Measurements from ENCODE around the gene IQUB.

Gene IQUB

GRCh38 chr7:123570390-123571182, 36.2 kb upstream of the IQUB start:
- H3K9ac ChIP-seq (ENCODE audit: low read depth, low read length, poor library complexity, severe bottlenecking), result no peak overlapping the region
- H3K36me3 ChIP-seq (ENCODE audit: insufficient read depth, low read length), result no peaks in the 10 kb centered on the region
- H3K9me2 ChIP-seq (replicated peaks; ENCODE audit: low read depth, low read length), result no peaks in the 10 kb centered on the region
- no peak overlapping the region for H3K4me3 ChIP-seq (ENCODE audit: low read length, poor library complexity, severe bottlenecking)
- H3K27me3 ChIP-seq (ENCODE audit: insufficient read depth, low read length, poor library complexity, severe bottlenecking), result no peaks in the 10 kb centered on the region
- TF ChIP-seq CTCF (conservative IDR thresholded peaks at IDR 0.05; ENCODE audit: low read length) (no peak), EZH2phosphoT487 (IDR thresholded peaks at IDR 0.05; ENCODE audit: borderline replicate concordance) (no peak)
- no peak overlapping the region for H3K4me2 ChIP-seq (ENCODE audit: low read depth, low read length, poor library complexity, severe bottlenecking)
- no peak overlapping the region for H2AFZ ChIP-seq (ENCODE audit: low read length)
- no peaks in the 10 kb centered on the region for H4K20me1 ChIP-seq (ENCODE audit: insufficient read depth, low read length, poor library complexity, severe bottlenecking)
- no peaks in the 10 kb centered on the region for H3K79me2 ChIP-seq (ENCODE audit: insufficient read depth, low read length)
- no peaks in the 10 kb centered on the region for H3F3A ChIP-seq (ENCODE audit: low read depth)
- no peaks in the 10 kb centered on the region for H3K4me1 ChIP-seq (ENCODE audit: insufficient read depth, low read length, poor library complexity, severe bottlenecking)
- H3K9me3 ChIP-seq (ENCODE audit: insufficient read depth, low read depth, low read length), result no peaks in the 10 kb centered on the region

- no peaks in the 10 kb centered on the region for H3K36me3 ChIP-seq (ENCODE audit: insufficient read depth, low read length)
- H3K9me3 ChIP-seq (ENCODE audit: insufficient read depth, low read depth, low read length), result no peaks in the 10 kb centered on the region
- no peak overlapping the region for H3K4me3 ChIP-seq (ENCODE audit: low read length, poor library complexity, severe bottlenecking)
- no peaks in the 10 kb centered on the region for H3K4me1 ChIP-seq (ENCODE audit: insufficient read depth, low read length, poor library complexity, severe bottlenecking)
- H2AFZ ChIP-seq (ENCODE audit: low read length), result no peak overlapping the region
- H3K27me3 ChIP-seq (ENCODE audit: insufficient read depth, low read length, poor library complexity, severe bottlenecking), result no peaks in the 10 kb centered on the region
- H3K79me2 ChIP-seq (ENCODE audit: insufficient read depth, low read length), result no peaks in the 10 kb centered on the region
- H3F3A ChIP-seq (ENCODE audit: low read depth), result no peaks in the 10 kb centered on the region
- H3K4me2 ChIP-seq (ENCODE audit: low read depth, low read length, poor library complexity, severe bottlenecking), result no peak overlapping the region
- no peaks in the 10 kb centered on the region for H4K20me1 ChIP-seq (ENCODE audit: insufficient read depth, low read length, poor library complexity, severe bottlenecking)
- TF ChIP-seq EZH2phosphoT487 (IDR thresholded peaks at IDR 0.05; ENCODE audit: borderline replicate concordance), result no peak
- TF ChIP-seq CTCF (conservative IDR thresholded peaks at IDR 0.05; ENCODE audit: low read length), result no peak
- H3K9me2 ChIP-seq (replicated peaks; ENCODE audit: low read depth, low read length), result no peaks in the 10 kb centered on the region
- H3K9ac ChIP-seq (ENCODE audit: low read depth, low read length, poor library complexity, severe bottlenecking), result no peak overlapping the region
Observed at GRCh38 chr7:123569352-123570010, 35.1 kb upstream of the IQUB start.

- no peak overlapping the region for H3K9ac ChIP-seq (ENCODE audit: low read depth, low read length, poor library complexity, severe bottlenecking)
- H3K4me2 ChIP-seq (ENCODE audit: low read depth, low read length, poor library complexity, severe bottlenecking), result no peak overlapping the region
- TF ChIP-seq EZH2phosphoT487 (IDR thresholded peaks at IDR 0.05; ENCODE audit: borderline replicate concordance) (no peak), CTCF (conservative IDR thresholded peaks at IDR 0.05; ENCODE audit: low read length) (no peak)
- H2AFZ ChIP-seq (ENCODE audit: low read length), result no peak overlapping the region
- no peaks in the 10 kb centered on the region for H3K36me3 ChIP-seq (ENCODE audit: insufficient read depth, low read length)
- H3K4me3 ChIP-seq (ENCODE audit: low read length, poor library complexity, severe bottlenecking), result no peak overlapping the region
- H3K79me2 ChIP-seq (ENCODE audit: insufficient read depth, low read length), result peaks cover 5% of the 10 kb centered on the region
- no peaks in the 10 kb centered on the region for H3K9me3 ChIP-seq (ENCODE audit: insufficient read depth, low read depth, low read length)
- H3K9me2 ChIP-seq (replicated peaks; ENCODE audit: low read depth, low read length), result no peaks in the 10 kb centered on the region
- H3K27me3 ChIP-seq (ENCODE audit: insufficient read depth, low read length, poor library complexity, severe bottlenecking), result peaks cover 13% of the 10 kb centered on the region
- H3F3A ChIP-seq (ENCODE audit: low read depth), result no peaks in the 10 kb centered on the region
- peaks cover 5% of the 10 kb centered on the region for H3K4me1 ChIP-seq (ENCODE audit: insufficient read depth, low read length, poor library complexity, severe bottlenecking)
- H4K20me1 ChIP-seq (ENCODE audit: insufficient read depth, low read length, poor library complexity, severe bottlenecking), result no peaks in the 10 kb centered on the region
Observed at GRCh38 chr7:123562121-123562520, 27.7 kb upstream of the IQUB start.
